ENCODE measurements around the gene TAF1B. TPM values are rescaled to one million over a fixed set of nuclear protein-coding genes. Genes with fewer than 3 reads are reported as not detected.

The TAF1B gene
- total RNA-seq, 1 donor from 2014 or later, result 86.3 TPM

- H3K9me3 ChIP-seq (ENCODE audit: low read depth), result no peaks in the 10 kb centered on the region
- no peak overlapping the region for H3K9ac ChIP-seq
- DNase-seq (ENCODE audit: low spot score), result no peak
- no peak overlapping the region for H3K27ac Mint-ChIP-seq
- TF ChIP-seq EZH2phosphoT487 (IDR thresholded peaks at IDR 0.05), result no peak
- no peak for TF ChIP-seq CTCF (IDR thresholded peaks at IDR 0.05)
- no peak for TF ChIP-seq EZH2 (IDR thresholded peaks at IDR 0.05)
- H3K4me1 Mint-ChIP-seq, result no peaks in the 10 kb centered on the region
- H3K4me1 ChIP-seq, result no peaks in the 10 kb centered on the region
- H3F3A ChIP-seq (ENCODE audit: low read depth), result peaks cover 3% of the 10 kb centered on the region
- no peak overlapping the region for H3K27ac ChIP-seq
- H3K4me3 ChIP-seq, result no peak overlapping the region
- H3K4me3 Mint-ChIP-seq, result no peak overlapping the region
- no peaks in the 10 kb centered on the region for H4K20me1 ChIP-seq (ENCODE audit: low read depth)
- no peaks in the 10 kb centered on the region for H3K36me3 ChIP-seq
- no peaks in the 10 kb centered on the region for H3K27me3 ChIP-seq
- no peaks in the 10 kb centered on the region for H3K79me2 ChIP-seq (ENCODE audit: low read depth)
- peaks cover 2% of the 10 kb centered on the region for H3K27me3 Mint-ChIP-seq (ENCODE audit: insufficient read depth, low read depth)
- H3K9me3 Mint-ChIP-seq, result no peaks in the 10 kb centered on the region
- H3K4me2 ChIP-seq, result no peak overlapping the region
- H2AFZ ChIP-seq (replicated peaks), result no peak overlapping the region
- no peaks in the 10 kb centered on the region for H3K36me3 Mint-ChIP-seq
Observed at GRCh38 chr2:9837451-9837850, 5.8 kb upstream of the TAF1B start.

- H3K36me3 Mint-ChIP-seq, result no peaks in the 10 kb centered on the region
- H3K27ac ChIP-seq, result no peak overlapping the region
- no peak overlapping the region for H3K4me2 ChIP-seq
- no peaks in the 10 kb centered on the region for H3K79me2 ChIP-seq (ENCODE audit: low read depth)
- no peaks in the 10 kb centered on the region for H3K36me3 ChIP-seq
- no peak overlapping the region for H3K4me3 ChIP-seq
- no peak overlapping the region for H3K27ac Mint-ChIP-seq
- no peak overlapping the region for H3K9ac ChIP-seq
- peaks cover 5% of the 10 kb centered on the region for H3K4me1 Mint-ChIP-seq
- peaks cover 12% of the 10 kb centered on the region for H3F3A ChIP-seq (ENCODE audit: low read depth)
- no peaks in the 10 kb centered on the region for H3K9me3 Mint-ChIP-seq
- no peak overlapping the region for H3K4me3 Mint-ChIP-seq
- no peaks in the 10 kb centered on the region for H3K4me1 ChIP-seq
- H3K27me3 ChIP-seq, result no peaks in the 10 kb centered on the region
- no peak overlapping the region for H2AFZ ChIP-seq (replicated peaks)
- DNase-seq (ENCODE audit: low spot score), result no peak
- H4K20me1 ChIP-seq (ENCODE audit: low read depth), result no peaks in the 10 kb centered on the region
- no peak for TF ChIP-seq CTCF (IDR thresholded peaks at IDR 0.05)
- no peak for TF ChIP-seq EZH2phosphoT487 (IDR thresholded peaks at IDR 0.05)
- no peak for TF ChIP-seq EZH2 (IDR thresholded peaks at IDR 0.05)
- no peaks in the 10 kb centered on the region for H3K9me3 ChIP-seq (ENCODE audit: low read depth)
- H3K27me3 Mint-ChIP-seq (ENCODE audit: insufficient read depth, low read depth), result no peaks in the 10 kb centered on the region
Observed at GRCh38 chr2:9838391-9838790, 4.9 kb upstream of the TAF1B start.

GRCh38 chr2:9842487-9843228 lies 616 bp upstream of the TAF1B start:
- Histone ChIP-seq H3K9ac (no peak overlapping the region), H3K27me3 (no peaks in the 10 kb centered on the region), H3K4me1 (peaks cover 12% of the 10 kb centered on the region), H2AFZ (replicated peaks) (peak overlapping the region; percentile 87), H3K4me3 (peak overlapping the region; percentile 72), H4K20me1 (ENCODE audit: low read depth) (peaks cover 30% of the 10 kb centered on the region), H3K4me2 (peak overlapping the region; percentile 88), H3K27ac (peak overlapping the region; percentile 96), H3K9me3 (ENCODE audit: low read depth) (no peaks in the 10 kb centered on the region), H3K36me3 (no peaks in the 10 kb centered on the region), H3K79me2 (ENCODE audit: low read depth) (peaks cover 41% of the 10 kb centered on the region), H3F3A (ENCODE audit: low read depth) (peaks cover 22% of the 10 kb centered on the region)
- TF ChIP-seq EZH2phosphoT487 (IDR thresholded peaks at IDR 0.05), result no peak
- TF ChIP-seq EZH2 (IDR thresholded peaks at IDR 0.05), result no peak
- TF ChIP-seq CTCF (IDR thresholded peaks at IDR 0.05), result no peak
- no peak for DNase-seq (ENCODE audit: low spot score)
- H3K27ac Mint-ChIP-seq, result peak overlapping the region; percentile 81
- H3K36me3 Mint-ChIP-seq, result peaks cover 13% of the 10 kb centered on the region
- H3K4me1 Mint-ChIP-seq, result peaks cover 18% of the 10 kb centered on the region
- H3K4me3 Mint-ChIP-seq, result peak overlapping the region; percentile 94
- no peaks in the 10 kb centered on the region for H3K9me3 Mint-ChIP-seq
- H3K27me3 Mint-ChIP-seq (ENCODE audit: insufficient read depth, low read depth), result peaks cover 2% of the 10 kb centered on the region

Data from neural progenitor cell (in vitro differentiated cells).